GM23248 (cell line): ENCODE measurements around the gene ZNF41. TPM values are rescaled to one million over a fixed set of nuclear protein-coding genes. Genes with fewer than 3 reads are reported as not detected.
"Not testable (repeated sequence)": the region's sequence is repeated elsewhere in the genome, so short reads cannot be mapped to it uniquely, and the experiment has no call there.

Source experiments
- DNase-seq: peaks from one replicate; pipeline ENCODE4 v3.0.0-alpha.2; 2015
- H2AFZ ChIP-seq: fragments of 200-600 bp; sonication (generic); 2 replicates; pipeline ENCODE4 v1.6.1; 2016; ENCODE audit warnings: antibody characterized with exemption
- H3F3A ChIP-seq: fragments of 200-600 bp; sonication (generic); 2 replicates; pipeline ENCODE4 v1.6.1; 2016; ENCODE audit warnings: mild to moderate bottlenecking, antibody characterized with exemption, mixed run types; ENCODE audit not compliant: insufficient read depth
- H3K27ac ChIP-seq: fragments of 200-600 bp; sonication (generic); 2 replicates; pipeline ENCODE4 v1.5.1; 2016; ENCODE audit warnings: mild to moderate bottlenecking
- H3K27me3 ChIP-seq: fragments of 200-600 bp; sonication (generic); replicated peaks from 2 replicates; pipeline ENCODE4 v1.6.1; 2016; ENCODE audit warnings: mild to moderate bottlenecking; ENCODE audit not compliant: insufficient read depth
- H3K36me3 ChIP-seq: fragments of 200-600 bp; sonication (generic); 2 replicates; pipeline ENCODE4 v1.6.1; 2016; ENCODE audit warnings: low read depth, mild to moderate bottlenecking
- H3K4me1 ChIP-seq: fragments of 200-600 bp; sonication (generic); 2 replicates; pipeline ENCODE4 v1.6.1; 2016; ENCODE audit warnings: mild to moderate bottlenecking; ENCODE audit not compliant: insufficient read depth
- H3K4me2 ChIP-seq: fragments of 200-600 bp; sonication (generic); one replicate; pipeline ENCODE4 v1.6.1; 2016; ENCODE audit warnings: mild to moderate bottlenecking; ENCODE audit not compliant: unreplicated experiment
- H3K4me3 ChIP-seq: fragments of 200-600 bp; sonication (generic); 2 replicates; pipeline ENCODE4 v1.5.1; 2016; ENCODE audit warnings: mild to moderate bottlenecking
- H3K79me2 ChIP-seq: fragments of 200-600 bp; sonication (generic); 2 replicates; pipeline ENCODE4 v1.6.1; 2016; ENCODE audit warnings: mild to moderate bottlenecking; ENCODE audit not compliant: insufficient read depth
- H3K9ac ChIP-seq: fragments of 200-600 bp; sonication (generic); 2 replicates; pipeline ENCODE4 v1.6.1; 2016; ENCODE audit warnings: mild to moderate bottlenecking
- H3K9me2 ChIP-seq: fragments of 200-600 bp; sonication (generic); 2 replicates; pipeline ENCODE4 v1.6.1; 2016; ENCODE audit warnings: mixed run types, mild to moderate bottlenecking, moderate library complexity; ENCODE audit not compliant: insufficient read depth
- H3K9me3 ChIP-seq: fragments of 200-600 bp; sonication (generic); one replicate; pipeline ENCODE4 v1.6.1; 2017; ENCODE audit warnings: low read depth
- H4K20me1 ChIP-seq: fragments of 200-600 bp; sonication (generic); 2 replicates; pipeline ENCODE4 v1.6.0; 2016; ENCODE audit not compliant: insufficient read depth
- EZH2 ChIP-seq: fragments of 200-600 bp; sonication (generic); IDR thresholded peaks from 2 replicates; pipeline ENCODE4 v1.6.1; 2018; ENCODE audit warnings: antibody characterized with exemption, mild to moderate bottlenecking; ENCODE audit not compliant: insufficient read depth, poor library complexity, severe bottlenecking
- EZH2phosphoT487 ChIP-seq: fragments of 200-600 bp; sonication (generic); IDR thresholded peaks from 2 replicates; pipeline ENCODE4 v1.6.1; 2018; ENCODE audit warnings: antibody characterized with exemption, moderate library complexity, mild to moderate bottlenecking, low read depth; ENCODE audit not compliant: insufficient read depth
- WGBS, 2 experiments: methylation state at CpG; one replicate each; pipeline ENCODE4 v1.1.6; 2015 to 2017; ENCODE audit warnings: low lambda C conversion rate in 2 of 2, low coverage in 1 of 2; ENCODE audit errors: missing lambda C conversion rate in 2 of 2; 5-methylcytosine and 5-hydroxymethylcytosine counted together
- in situ Hi-C: fragments of 300-500 bp; cut with MboI; formaldehyde crosslinking; loops from 2 replicates; pipeline ENCODE4 v1.15.0; 2020
- polyA plus RNA-seq: library from polyadenylated mRNA; unstranded; fragments of >200 nt; fragmentation: Nextera tagmentation; extraction: Ambion mirVana; gene quantifications from 2 replicates; pipeline ENCODE4 v1.2.1, GENCODE V29; 2016
- total RNA-seq: library from RNA; depleted of rRNA; stranded (reverse); fragments of >200 nt; shearing (Covaris generic); gene quantifications from 2 replicates; pipeline ENCODE4 v1.2.3, GENCODE V29; 2014

The ZNF41 gene
- total and polyA plus RNA-seq, 2 experiments from 2014 or later, result 6.3 to 8.5 TPM

GRCh38 chrX:47500554-47500953, 17.5 kb upstream of the ZNF41 start:
- Histone ChIP-seq H3K4me2 (no peak overlapping the region), H3K9me3 (no peaks in the 10 kb centered on the region), H3K4me1 (peaks cover 46% of the 10 kb centered on the region), H3F3A (peaks cover 31% of the 10 kb centered on the region; the same call in 1 of the 2 replicates), H3K27me3 (no peaks in the 10 kb centered on the region), H3K9ac (peak overlapping the region; percentile 64; the same call in 1 of the 2 replicates), H3K79me2 (no peaks in the 10 kb centered on the region), H3K36me3 (no peaks in the 10 kb centered on the region), H3K9me2 (no peaks in the 10 kb centered on the region), H3K4me3 (no peak overlapping the region), H3K27ac (peak overlapping the region; percentile 86), H2AFZ (no peak overlapping the region; the same call in 1 of the 2 replicates), H4K20me1 (no peaks in the 10 kb centered on the region)
- WGBS, 2 experiments, result 62 to 69% methylated on average over 5 of the region's 5 CpGs
- no peak for DNase-seq
- no peak for TF ChIP-seq EZH2phosphoT487
- no peak for TF ChIP-seq EZH2
- in situ Hi-C loops, result no loop called here

DNA sequence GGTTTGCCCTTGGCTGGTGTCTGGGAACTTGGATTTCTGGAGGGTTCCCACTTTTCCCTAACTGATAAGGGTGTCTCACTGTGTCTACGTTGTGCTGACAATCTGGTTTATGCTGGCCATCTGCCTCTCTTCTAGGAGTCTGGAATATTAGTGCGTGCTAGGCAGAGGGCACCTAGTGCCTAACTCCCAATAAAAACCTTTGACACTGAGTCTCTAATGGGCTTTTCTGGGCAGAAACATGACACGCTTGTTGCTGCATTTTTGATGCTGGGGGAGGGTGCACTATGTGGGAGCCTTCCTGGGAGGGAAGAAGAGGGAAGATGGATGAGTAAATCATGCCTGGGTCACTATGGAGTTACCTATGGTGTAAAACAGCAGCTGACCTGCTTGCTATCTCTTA, 16.3 kb upstream of the ZNF41 start:
- no peak overlapping the region for H3K4me2 ChIP-seq
- no peak overlapping the region for H3K27ac ChIP-seq
- no peaks in the 10 kb centered on the region for H3K79me2 ChIP-seq
- TF ChIP-seq EZH2phosphoT487 (no peak), EZH2 (no peak)
- H3K9me2 ChIP-seq, result no peaks in the 10 kb centered on the region
- in situ Hi-C loops, result no loop called here
- H3K4me3 ChIP-seq, result no peak overlapping the region
- H2AFZ ChIP-seq, result no peak overlapping the region
- H3F3A ChIP-seq, result peaks cover 31% of the 10 kb centered on the region; the same call in 1 of the 2 replicates
- H4K20me1 ChIP-seq, result no peaks in the 10 kb centered on the region
- H3K9me3 ChIP-seq, result no peaks in the 10 kb centered on the region
- no peak for DNase-seq
- H3K4me1 ChIP-seq, result peaks cover 46% of the 10 kb centered on the region
- H3K36me3 ChIP-seq, result no peaks in the 10 kb centered on the region
- H3K27me3 ChIP-seq, result no peaks in the 10 kb centered on the region
- H3K9ac ChIP-seq, result no peak overlapping the region
- 95 to 97% methylated on average over 3 of the region's 3 CpGs for WGBS, 2 experiments

GRCh38 chrX:47498411-47498810, 15.4 kb upstream of the ZNF41 start:
- Histone ChIP-seq H3K9me2 (no peaks in the 10 kb centered on the region), H3K4me3 (no peak overlapping the region)
- in situ Hi-C loops, result no loop called here

GRCh38 chrX:47497271-47497888, 14.4 kb upstream of the ZNF41 start:
- Histone ChIP-seq H3K9me2 (no peaks in the 10 kb centered on the region), H4K20me1 (no peaks in the 10 kb centered on the region), H3F3A (peaks cover 26% of the 10 kb centered on the region; the same call in 1 of the 2 replicates), H3K36me3 (no peaks in the 10 kb centered on the region), H3K27me3 (no peaks in the 10 kb centered on the region), H3K4me1 (peaks cover 40% of the 10 kb centered on the region), H3K4me3 (no peak overlapping the region), H3K27ac (peak overlapping the region; percentile 26; the same call in 1 of the 2 replicates), H3K79me2 (no peaks in the 10 kb centered on the region), H3K9me3 (no peaks in the 10 kb centered on the region), H2AFZ (no peak overlapping the region), H3K4me2 (no peak overlapping the region), H3K9ac (peak overlapping the region; percentile 27; the same call in 1 of the 2 replicates)
- in situ Hi-C loops, result no loop called here
- 50 to 55% methylated on average over 2 of the region's 2 CpGs for WGBS, 2 experiments
- no peak for TF ChIP-seq EZH2
- TF ChIP-seq EZH2phosphoT487, result no peak
- DNase-seq, result peak; percentile 61

More at GRCh38 chrX:47498411-47498810, 15.4 kb upstream of the ZNF41 start:
- Histone ChIP-seq H3F3A (peaks cover 31% of the 10 kb centered on the region; the same call in 1 of the 2 replicates), H3K4me2 (no peak overlapping the region), H3K79me2 (no peaks in the 10 kb centered on the region), H3K4me1 (peaks cover 46% of the 10 kb centered on the region), H3K27ac (no peak overlapping the region), H3K27me3 (no peaks in the 10 kb centered on the region), H3K9me3 (no peaks in the 10 kb centered on the region), H3K36me3 (no peaks in the 10 kb centered on the region), H4K20me1 (no peaks in the 10 kb centered on the region), H2AFZ (no peak overlapping the region), H3K9ac (no peak overlapping the region)
- DNase-seq, result no peak
- no peak for TF ChIP-seq EZH2phosphoT487
- TF ChIP-seq EZH2, result no peak
- 71 to 72% methylated on average over 4 of the region's 4 CpGs for WGBS, 2 experiments

- H3K4me1 ChIP-seq, H3K9me3 ChIP-seq, H4K20me1 ChIP-seq, H3K79me2 ChIP-seq, H3K9ac ChIP-seq, DNase-seq, H2AFZ ChIP-seq, H3K4me2 ChIP-seq, H3K27ac ChIP-seq, H3K4me3 ChIP-seq, H3F3A ChIP-seq, H3K27me3 ChIP-seq, in situ Hi-C loops, H3K36me3 ChIP-seq, H3K9me2 ChIP-seq: not testable (repeated sequence)
- WGBS, 2 experiments, result 76 to 78% methylated on average over 4 of the region's 4 CpGs
These were observed 9.1 kb upstream of the ZNF41 start for GRCh38 chrX:47492133-47492532.
